Activated CD8-positive, alpha-beta memory T cell treated with anti-CD3 and anti-CD28 coated beads, Interleukin-2, amount 50 U/mL, for 4 hours (primary cell): ENCODE measurements around the gene ITSN1.
"Not testable (repeated sequence)": the region's sequence is repeated elsewhere in the genome, so short reads cannot be mapped to it uniquely, and the experiment has no call there.

ENCODE experiments used
- DNase-seq: peaks from one replicate; pipeline ENCODE4 v3.0.0-alpha.2; 2020

Gene ITSN1

DNA sequence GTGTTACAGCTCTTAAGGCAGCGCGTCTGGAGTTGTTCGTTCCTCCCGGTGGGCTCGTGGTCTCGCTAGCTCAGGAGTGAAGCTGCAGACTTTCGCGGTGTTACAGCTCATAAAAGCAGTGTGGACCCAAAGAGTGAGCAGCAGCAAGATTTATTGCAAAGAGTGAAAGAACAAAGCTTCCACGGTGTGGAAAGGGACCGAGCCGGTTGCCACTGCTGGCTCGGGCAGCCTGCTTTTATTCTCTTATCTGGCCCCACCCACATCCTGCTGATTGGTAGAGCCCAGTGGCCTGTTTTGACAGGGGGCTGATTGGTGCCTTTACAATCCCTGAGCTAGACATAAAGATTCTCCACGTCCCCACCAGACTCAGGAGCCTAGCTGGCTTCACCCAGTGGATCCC, 225.6 kb downstream of the ITSN1 start:
- DNase-seq = not testable (repeated sequence)

- DNase-seq = no peak
Measured at GRCh38 chr21:33869873-33870272, 227.6 kb downstream of the ITSN1 start.

GRCh38 chr21:33870768-33871167, 228.5 kb downstream of the ITSN1 start:
- DNase-seq = no peak

DNA sequence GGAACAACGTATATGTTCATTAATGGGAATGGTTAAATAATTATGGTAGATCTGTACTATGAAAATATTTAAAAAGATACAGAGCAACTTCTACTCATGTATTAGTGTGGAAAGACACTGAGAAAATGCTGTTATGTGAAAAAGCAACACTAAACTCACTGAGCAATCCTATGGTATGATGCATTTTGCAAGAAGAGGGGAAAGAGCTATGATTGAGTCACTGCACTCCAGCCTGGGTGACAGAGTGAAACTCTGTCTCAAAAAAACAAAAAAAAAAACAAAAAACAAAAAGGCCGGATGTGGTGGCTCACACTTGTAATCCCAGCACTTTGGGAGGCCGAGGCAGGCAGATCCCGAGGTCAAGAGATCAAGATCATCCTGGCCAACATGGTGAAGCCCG, 228.9 kb downstream of the ITSN1 start:
- no peak for DNase-seq

DNA sequence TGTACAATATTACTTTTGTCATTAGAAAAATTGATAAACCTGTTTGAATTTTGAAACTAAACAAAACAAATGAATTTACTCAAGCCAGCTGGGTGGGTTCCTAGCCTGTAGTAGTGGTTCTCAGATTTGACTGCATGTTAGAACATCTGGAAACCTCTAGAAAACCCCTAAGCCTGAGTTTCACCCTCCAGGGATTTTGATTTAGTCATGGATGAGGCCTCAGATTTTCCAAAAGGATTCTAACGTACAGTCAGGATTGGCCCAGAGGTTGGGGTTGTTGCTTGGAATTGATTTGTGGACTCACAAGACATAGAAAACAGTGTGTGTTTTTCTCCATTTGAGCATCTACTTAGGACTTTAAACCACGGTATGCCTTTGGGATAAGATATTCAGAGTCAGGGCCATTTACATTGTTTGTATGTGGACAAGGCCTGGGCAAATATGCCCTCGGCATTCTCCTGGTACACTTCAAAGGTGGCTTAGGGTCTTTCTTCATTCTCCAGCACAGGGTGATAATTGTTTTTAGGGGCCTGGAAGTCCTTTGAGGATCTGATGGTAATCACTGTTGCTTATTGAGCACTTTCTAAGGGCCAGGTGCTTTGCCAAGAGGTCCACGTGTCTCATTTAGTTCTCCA, 230.7 kb downstream of the ITSN1 start:
- no peak for DNase-seq

- DNase-seq = no peak
Measured at GRCh38 chr21:33874161-33874560, 231.9 kb downstream of the ITSN1 start.

DNA sequence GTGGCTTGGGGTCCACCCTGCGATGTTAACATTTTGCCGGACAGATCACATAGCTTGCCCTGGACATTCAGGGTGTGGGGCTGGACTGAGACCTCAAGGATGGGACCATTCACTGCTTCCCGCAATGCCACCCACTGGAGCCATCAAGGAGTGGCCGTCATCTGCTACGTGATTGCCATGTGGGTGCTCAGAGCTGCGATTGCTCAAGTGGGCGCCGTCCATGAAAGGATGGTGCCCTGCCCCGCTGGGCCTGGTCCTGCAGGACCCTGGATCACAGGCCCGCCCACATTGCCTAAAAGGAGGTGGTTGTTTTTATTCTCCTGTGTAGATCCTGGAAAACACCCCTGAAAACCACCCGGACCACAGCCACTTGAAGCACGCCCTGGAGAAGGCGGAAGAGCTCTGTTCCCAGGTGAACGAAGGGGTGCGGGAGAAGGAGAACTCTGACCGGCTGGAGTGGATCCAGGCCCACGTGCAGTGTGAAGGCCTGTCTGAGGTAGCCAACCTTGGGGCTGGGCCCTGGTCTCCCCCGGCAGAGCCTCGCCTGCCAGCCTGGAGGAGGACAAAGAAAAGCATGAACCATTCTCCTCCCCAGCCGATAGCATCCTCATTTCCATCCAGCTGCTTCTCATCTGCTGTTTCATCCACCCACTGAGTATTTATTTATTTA, 232.9 kb downstream of the ITSN1 start:
- DNase-seq = no peak

DNA sequence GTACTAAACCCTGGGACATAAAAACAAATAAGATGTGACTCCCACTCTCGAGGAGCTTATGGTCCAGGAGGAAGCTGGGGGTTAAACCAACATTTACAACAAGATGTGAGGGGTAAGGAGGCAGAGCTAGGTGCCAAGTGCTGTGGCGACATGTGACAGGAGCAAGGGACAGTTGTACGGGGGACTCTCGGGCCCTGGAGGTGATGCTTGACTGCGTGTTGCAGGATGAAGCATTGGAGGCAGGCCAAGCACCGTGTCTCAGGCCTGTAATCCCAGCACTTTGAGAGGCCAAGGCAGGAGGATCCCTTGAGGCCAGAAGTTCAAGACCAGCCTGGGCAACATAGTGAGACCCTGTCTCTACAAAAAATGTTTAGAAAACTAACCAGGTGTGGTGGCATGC, 236.5 kb downstream of the ITSN1 start:
- no peak for DNase-seq

- no peak for DNase-seq
Measured at GRCh38 chr21:33880626-33881025, 238.3 kb downstream of the ITSN1 start.

- no peak for DNase-seq
Measured at GRCh38 chr21:33881689-33882440, 239.6 kb downstream of the ITSN1 start.

- DNase-seq = no peak
Measured at GRCh38 chr21:33883118-33883517, 240.8 kb downstream of the ITSN1 start.

GRCh38 chr21:33884376-33885171, 242.3 kb downstream of the ITSN1 start:
- no peak for DNase-seq

- DNase-seq = no peak
Measured at GRCh38 chr21:33885172-33885514, 242.8 kb downstream of the ITSN1 start.

DNA sequence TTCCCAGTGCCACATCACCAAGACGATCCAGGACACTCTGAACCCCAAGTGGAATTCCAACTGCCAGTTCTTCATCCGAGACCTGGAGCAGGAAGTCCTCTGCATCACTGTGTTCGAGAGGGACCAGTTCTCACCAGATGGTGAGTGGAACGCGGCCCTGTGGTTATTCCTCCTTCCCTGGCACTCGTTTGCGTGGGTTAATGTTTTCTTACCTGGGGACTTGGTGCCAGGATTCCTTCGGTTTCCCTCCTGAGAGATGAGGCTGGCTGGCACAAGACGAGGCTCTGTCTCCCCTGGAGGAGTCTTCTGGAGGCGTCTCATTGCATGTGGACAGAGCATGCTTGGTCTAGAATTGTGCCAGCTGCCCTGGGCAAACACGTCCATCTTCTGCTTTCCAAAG, 244.0 kb downstream of the ITSN1 start:
- no peak for DNase-seq

DNA sequence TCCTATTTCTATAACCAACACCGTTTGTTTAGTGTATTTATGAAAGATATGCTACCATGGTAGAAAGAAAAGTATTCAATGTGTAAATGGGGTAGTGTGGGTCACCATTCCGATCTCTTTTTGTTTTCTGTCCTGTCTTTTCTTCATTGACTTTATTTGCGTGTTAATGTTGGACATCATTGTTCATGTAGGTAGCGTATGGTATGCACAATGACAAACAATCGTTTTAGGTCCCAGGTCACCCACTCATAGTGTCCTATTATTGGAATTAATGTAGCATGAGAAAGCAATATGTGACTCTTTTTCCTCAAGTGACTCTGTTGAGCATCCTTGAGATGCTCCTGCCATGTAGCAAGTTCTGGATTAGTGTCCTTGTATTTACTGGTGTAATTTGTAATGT, 247.9 kb downstream of the ITSN1 start:
- no peak for DNase-seq

DNA sequence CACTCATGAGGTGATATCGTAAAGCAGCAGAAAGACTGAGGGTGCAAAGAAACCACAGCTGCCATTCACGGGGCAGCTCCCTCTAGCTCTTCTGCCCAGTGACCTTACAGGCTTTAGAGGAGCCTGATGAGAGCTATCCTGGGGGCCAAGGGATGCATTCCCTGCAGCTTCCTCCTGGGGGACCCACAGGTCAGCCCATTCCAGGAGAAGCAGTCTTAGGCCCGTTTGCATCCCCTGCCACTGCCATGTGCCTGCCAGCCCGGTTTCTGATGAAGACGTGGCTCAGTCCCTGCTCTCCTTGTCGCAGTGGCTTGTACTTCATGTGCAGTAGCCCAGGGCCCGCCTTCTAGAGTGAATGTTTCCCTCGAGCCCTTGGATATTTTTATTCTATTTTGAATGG, 250.6 kb downstream of the ITSN1 start:
- no peak for DNase-seq

DNA sequence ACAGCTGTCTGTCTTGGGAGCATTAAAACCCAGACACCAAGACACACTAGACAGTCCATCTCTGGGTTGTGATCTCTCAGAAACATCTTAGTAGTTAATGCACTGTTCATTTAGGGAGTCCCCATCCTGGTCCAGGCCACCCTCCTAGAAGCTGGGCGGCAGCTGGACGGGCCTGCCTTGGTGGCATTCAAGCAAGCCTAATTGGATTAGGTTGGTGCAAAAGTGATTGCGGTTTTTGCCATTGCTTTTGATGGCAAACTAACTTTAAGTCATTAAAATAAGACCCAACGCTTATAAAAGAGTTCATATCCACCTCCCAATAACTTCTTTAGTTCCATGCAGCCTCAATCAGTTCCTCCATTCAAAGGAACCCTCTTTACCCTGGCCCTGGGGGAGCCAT, 251.6 kb downstream of the ITSN1 start:
- DNase-seq = no peak

GRCh38 chr21:33894736-33895288, 252.5 kb downstream of the ITSN1 start:
- DNase-seq = peak; percentile 73

- no peak for DNase-seq
Measured at GRCh38 chr21:33895356-33895755, 253.1 kb downstream of the ITSN1 start.

DNA sequence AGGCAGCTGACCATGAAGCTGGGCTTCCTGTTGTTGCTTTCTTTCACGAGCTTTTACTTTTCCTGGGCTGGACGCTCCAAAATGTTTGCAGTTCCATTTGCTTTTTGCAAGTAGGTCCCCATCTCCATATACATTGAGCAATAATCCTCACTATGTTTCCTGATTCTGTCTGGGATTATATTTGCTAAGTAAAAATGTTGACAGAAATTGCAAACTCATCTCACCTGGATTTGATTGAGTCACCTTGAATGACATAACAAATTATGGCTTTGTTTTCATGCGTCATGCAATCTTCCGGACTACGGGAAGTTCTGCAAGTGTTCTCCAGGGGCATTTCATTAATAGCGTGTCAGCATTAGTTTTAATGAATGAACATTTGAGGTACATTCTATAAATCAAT, 254.4 kb downstream of the ITSN1 start:
- no peak for DNase-seq

DNA sequence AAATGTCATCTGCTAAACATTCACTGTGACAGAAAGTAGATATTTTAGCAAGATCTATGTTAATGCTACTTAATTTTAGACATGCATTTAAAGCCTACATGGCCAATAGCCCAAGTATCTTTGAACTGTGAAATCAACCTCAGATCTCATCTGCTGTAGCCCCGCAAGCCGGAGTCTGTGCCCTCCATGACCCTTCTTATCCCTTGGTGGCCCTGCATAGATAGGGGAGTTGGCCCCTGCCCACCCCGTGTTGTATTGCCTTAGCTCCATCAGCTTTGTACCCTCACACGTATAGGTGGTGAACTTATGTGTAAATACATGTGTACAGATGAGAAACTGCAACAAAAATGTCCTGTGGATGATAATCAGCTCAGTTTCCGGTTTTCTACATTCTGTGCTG, 254.8 kb downstream of the ITSN1 start:
- DNase-seq = no peak

DNA sequence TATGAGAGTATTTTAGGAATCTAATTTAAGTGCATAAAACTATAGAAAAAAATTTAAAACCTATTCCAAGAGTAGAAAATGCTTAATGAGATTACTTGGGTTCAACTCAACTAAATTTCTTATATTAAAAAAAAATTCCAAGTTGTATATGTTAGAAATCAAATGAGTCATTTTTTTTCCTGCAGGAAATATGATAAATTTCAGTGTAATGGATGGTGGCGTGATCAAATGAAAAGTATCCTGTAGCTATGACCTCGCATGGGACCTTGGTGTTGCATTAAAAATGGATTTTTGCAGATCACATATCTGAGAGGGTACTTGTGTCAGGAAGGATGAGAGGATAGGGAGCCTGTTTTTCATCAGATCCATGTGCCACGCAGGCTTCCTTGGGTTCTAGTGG, 255.4 kb downstream of the ITSN1 start:
- DNase-seq = no peak

- no peak for DNase-seq
Measured at GRCh38 chr21:33898586-33898985, 256.3 kb downstream of the ITSN1 start.
